Subcutaneous abdominal adipose tissue (tissue), 5 donors: Measurements from ENCODE around the gene CDH22.

Experiments used
- H3K27ac ChIP-seq: one replicate; pipeline ENCODE4 v1.7.0; 2013; ENCODE audit warnings: low read depth, mild to moderate bottlenecking, inconsistent platforms, low read length, moderate library complexity
- H3K27me3 ChIP-seq, 5 donors: one replicate each; pipeline ENCODE4 v1.7.0; 2013; ENCODE audit warnings: low read length in 5 of 5, inconsistent platforms in 1 of 5; ENCODE audit not compliant: control insufficient read depth in 5 of 5, insufficient read depth in 4 of 5
- H3K36me3 ChIP-seq, 5 donors: one replicate each; pipeline ENCODE4 v1.7.0; 2013; ENCODE audit warnings: low read length in 5 of 5; ENCODE audit not compliant: control insufficient read depth in 5 of 5, insufficient read depth in 5 of 5
- H3K4me1 ChIP-seq, 5 donors: one replicate each; pipeline ENCODE4 v1.7.0; 2013; ENCODE audit warnings: low read length in 5 of 5, mild to moderate bottlenecking in 3 of 5, moderate library complexity in 1 of 5; ENCODE audit not compliant: control insufficient read depth in 5 of 5, insufficient read depth in 5 of 5
- H3K4me3 ChIP-seq, 5 donors: one replicate each; pipeline ENCODE4 v1.7.0; 2013; ENCODE audit warnings: low read length in 5 of 5, low read depth in 1 of 5
- H3K9ac ChIP-seq, 5 donors: one replicate each; pipeline ENCODE4 v1.7.0; 2013; ENCODE audit warnings: low read length in 5 of 5, mild to moderate bottlenecking in 4 of 5, moderate library complexity in 3 of 5
- H3K9me3 ChIP-seq, 5 donors: one replicate each; pipeline ENCODE4 v1.7.0; 2013; ENCODE audit warnings: low read length in 5 of 5; ENCODE audit not compliant: control insufficient read depth in 5 of 5
- donor health status: healthy.
- donor health status: healthy.
- donor health status: healthy.
- donor health status: healthy.
- donor health status: healthy.

CDH22 gene

DNA sequence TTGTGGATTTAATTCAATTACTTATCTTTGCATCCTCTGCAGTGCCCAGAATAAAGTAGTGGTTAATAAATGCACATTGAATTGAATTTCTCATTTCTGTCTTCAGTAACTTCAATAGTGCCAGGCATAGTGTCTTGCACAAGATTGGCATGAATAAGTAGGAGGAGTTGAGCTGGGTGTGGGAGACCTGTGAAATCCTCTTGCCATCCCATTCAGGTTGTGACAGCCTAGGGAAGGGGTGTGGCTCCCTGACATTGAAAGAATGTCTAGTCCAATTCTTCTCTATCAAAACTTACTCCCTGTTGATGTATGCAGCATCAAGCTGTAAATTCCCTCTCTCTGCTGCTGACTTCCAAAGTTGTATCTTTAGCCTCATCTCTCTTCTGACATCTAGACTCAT is 73.2 kb downstream of the CDH22 start:
- H3K4me1 ChIP-seq = peaks cover 0 to 1% (median 0%) of the 10 kb centered on the region in 5 donors
- peaks cover 0 to 32% (median 16%) of the 10 kb centered on the region in 5 donors for H3K27me3 ChIP-seq
- H3K4me3 ChIP-seq = no peak overlapping the region
- H3K27ac ChIP-seq = no peak overlapping the region
- H3K9ac ChIP-seq = no peak overlapping the region
- no peaks in the 10 kb centered on the region for H3K9me3 ChIP-seq
- H3K36me3 ChIP-seq = no peaks in the 10 kb centered on the region

DNA sequence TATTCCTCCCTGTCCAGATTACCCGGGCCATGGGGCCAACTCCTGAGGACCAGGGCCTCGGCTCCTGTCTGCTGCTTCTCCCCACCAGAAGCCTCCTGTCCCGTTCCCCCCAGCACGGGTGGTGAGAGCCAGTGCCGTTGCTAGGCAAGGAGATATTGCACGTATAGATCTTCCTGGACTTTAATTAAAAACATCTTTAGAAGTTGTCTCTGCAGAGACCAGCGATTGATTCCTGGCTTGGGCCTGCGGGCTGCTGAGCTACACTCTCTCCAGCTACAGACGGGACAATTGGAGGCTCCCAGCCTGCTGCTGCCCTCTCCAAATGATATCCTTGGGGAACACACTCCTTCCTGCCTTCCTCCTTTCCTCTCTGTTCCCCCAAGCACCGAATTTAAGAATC is 74.6 kb downstream of the CDH22 start:
- Histone ChIP-seq H3K36me3 (no peaks in the 10 kb centered on the region), H3K27me3 (peaks cover 0 to 27% (median 14%) of the 10 kb centered on the region in 5 donors), H3K27ac (no peak overlapping the region), H3K9ac (no peak overlapping the region), H3K4me1 (no peaks in the 10 kb centered on the region), H3K9me3 (no peaks in the 10 kb centered on the region), H3K4me3 (no peak overlapping the region)

DNA sequence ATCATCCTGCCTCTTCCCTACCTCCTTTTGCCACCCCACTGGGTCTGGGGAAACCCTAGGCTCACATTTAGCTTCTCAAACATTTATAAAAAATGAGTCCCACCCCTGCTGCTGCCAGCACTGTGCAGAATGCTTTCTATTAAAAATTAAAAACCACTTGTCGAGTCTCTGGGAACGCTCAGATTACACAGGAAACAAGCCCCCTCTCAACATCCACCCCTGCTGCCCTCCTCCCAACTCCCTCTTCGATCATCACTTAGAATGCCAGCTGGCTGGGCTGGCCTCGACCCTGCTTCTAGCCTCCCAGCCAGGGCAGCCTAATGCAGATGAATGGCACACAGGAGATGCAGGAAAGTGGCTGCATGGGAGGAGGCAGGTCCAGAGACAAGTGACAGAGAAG is 75.8 kb downstream of the CDH22 start:
- no peak overlapping the region for H3K4me3 ChIP-seq
- H3K9ac ChIP-seq = no peak overlapping the region
- no peaks in the 10 kb centered on the region for H3K4me1 ChIP-seq
- H3K27ac ChIP-seq = no peak overlapping the region
- H3K36me3 ChIP-seq = no peaks in the 10 kb centered on the region
- H3K9me3 ChIP-seq = peaks cover 0 to under 1% (median 0%) of the 10 kb centered on the region in 5 donors
- peaks cover 0 to 26% (median 15%) of the 10 kb centered on the region in 5 donors for H3K27me3 ChIP-seq

DNA sequence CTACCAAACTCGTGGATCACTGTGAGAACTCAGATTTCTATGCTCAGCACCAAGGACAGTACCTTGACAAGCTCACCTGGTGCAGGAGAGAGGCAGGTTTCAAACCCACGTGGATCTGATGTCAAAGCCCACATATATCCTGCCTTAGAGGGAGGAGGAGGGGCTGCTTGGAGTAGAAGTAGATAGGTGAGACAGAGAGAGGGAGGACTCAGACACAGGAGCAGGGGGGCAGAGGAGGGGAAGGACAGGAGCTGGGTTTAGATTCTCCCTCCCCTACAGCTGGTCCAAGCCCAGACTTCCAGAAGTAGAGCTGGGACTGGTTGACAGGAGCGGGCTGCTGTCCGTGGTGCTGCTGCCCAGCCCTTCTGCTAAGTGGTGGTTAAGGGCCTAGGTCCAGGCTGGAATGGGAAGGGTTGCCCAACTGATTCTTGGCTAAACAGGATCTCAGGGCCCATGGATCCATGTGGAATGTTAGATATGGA is 77.5 kb downstream of the CDH22 start:
- Histone ChIP-seq H3K27me3 (peaks cover 3 to 30% (median 23%) of the 10 kb centered on the region in 5 donors), H3K36me3 (no peaks in the 10 kb centered on the region), H3K27ac (no peak overlapping the region), H3K9ac (no peak overlapping the region), H3K9me3 (peaks cover 0 to 2% (median 0%) of the 10 kb centered on the region in 5 donors), H3K4me3 (no peak overlapping the region), H3K4me1 (no peaks in the 10 kb centered on the region)

DNA sequence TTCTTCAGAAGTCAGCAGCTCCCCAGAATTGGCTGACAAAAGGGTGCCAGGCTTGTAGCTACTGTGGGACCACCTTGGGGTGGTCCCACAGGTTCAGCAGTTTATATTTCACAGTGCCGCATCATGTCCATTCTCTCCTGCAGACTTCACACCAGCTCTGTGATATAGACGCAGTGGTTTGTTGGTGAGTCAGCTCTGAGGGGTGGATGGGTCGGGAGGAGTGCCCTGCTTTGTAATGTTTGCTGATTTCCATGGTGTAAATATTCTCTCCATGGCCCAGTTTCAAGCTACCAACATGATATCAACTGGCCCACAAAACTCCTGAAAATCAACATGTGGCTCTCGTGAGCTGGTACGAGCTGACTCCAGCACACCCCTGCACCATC is 78.2 kb downstream of the CDH22 start:
- Histone ChIP-seq H3K9me3 (peaks cover 0 to 2% (median 0%) of the 10 kb centered on the region in 5 donors), H3K36me3 (no peaks in the 10 kb centered on the region), H3K27ac (no peak overlapping the region), H3K9ac (no peak overlapping the region), H3K4me3 (no peak overlapping the region), H3K27me3 (peaks cover 3 to 30% (median 23%) of the 10 kb centered on the region in 5 donors), H3K4me1 (no peaks in the 10 kb centered on the region)

DNA sequence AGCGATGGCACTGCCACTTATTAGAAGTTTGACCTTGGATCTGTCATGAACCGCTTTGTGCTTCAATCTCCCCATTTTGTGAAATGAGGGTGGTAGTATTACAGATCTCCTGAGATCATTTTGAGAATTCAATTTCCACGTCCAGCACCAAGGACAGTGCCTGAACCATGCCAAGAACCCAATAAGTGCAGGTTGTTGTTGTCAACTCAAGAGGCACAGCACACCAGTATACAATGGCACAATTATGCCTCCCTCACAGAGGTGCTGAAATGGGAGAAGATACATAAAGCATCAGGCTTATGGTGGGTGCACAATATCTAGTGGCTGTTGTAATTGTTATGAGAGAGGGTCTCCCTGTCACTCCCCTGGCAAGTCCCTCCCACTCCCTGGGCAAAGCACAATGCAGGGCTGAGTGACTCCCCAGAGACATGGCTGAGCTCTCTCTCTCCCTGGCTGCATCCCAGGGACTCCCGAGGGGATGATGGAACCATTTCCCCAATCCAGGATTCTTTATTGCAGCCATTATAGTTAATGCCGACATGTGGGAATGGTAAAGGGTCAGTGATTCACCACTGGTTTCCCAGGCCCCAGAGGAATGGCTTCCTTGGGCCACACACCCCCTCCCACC is 78.7 kb downstream of the CDH22 start:
- peaks cover 3 to 32% (median 24%) of the 10 kb centered on the region in 5 donors for H3K27me3 ChIP-seq

DNA sequence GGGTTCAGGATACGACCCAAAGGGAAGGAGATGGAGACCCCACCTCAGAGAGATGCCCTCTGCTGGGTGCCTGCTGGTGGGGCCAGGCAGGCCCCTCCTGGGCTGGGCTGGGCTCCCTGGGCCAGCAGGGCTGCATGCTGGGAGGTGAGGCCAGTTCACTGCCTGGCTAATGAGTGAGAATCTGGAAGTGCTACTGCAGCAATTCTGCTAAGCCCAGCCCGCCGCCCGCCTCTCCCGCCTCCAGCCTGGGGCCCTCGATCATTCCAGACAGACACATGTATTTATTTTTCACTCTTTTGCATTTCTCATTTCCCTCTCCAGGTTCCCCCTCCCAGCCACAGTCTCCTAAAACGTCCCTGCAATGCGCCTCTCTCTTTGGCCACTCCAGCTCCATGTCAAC is 79.6 kb downstream of the CDH22 start:
- Histone ChIP-seq H3K4me3 (no peak overlapping the region), H3K27ac (no peak overlapping the region), H3K9ac (no peak overlapping the region), H3K4me1 (no peaks in the 10 kb centered on the region), H3K27me3 (peaks cover 6 to 38% (median 27%) of the 10 kb centered on the region in 5 donors), H3K36me3 (no peaks in the 10 kb centered on the region), H3K9me3 (peaks cover 0 to 2% (median 0%) of the 10 kb centered on the region in 5 donors)

More for the DNA sequence above, 78.7 kb downstream of the CDH22 start:
- Histone ChIP-seq H3K4me1 (no peaks in the 10 kb centered on the region), H3K9me3 (peaks cover 0 to 2% (median 0%) of the 10 kb centered on the region in 5 donors), H3K4me3 (no peak overlapping the region), H3K36me3 (no peaks in the 10 kb centered on the region), H3K27ac (no peak overlapping the region), H3K9ac (no peak overlapping the region)

DNA sequence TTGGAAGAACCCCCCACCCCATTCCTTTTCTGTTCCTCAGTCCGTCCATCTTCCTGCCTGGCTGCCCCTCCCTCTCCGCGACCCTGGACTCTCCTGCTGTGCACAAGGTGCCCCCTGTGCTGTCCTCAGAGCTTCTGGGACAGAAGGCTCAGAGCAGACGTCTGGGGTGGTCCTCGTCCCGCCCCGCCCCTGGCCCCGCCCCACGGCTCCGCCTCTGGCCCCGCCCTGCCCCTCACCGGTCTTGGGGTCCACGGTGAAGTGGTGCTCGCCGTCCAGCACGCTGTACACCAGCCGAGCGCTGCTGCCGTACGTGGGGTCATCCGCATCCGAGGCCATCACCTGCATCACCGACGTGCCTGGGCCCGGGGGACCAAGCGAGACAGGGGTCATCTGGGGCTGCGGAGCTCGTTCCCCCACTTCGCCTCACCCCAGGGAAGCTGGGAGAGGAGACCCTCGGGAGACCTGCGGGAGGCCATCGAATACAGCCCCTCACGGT is 81.0 kb downstream of the CDH22 start:
- Histone ChIP-seq H3K4me3 (no peak overlapping the region), H3K9ac (no peak overlapping the region), H3K9me3 (peaks cover 0 to 2% (median 0%) of the 10 kb centered on the region in 5 donors), H3K4me1 (no peaks in the 10 kb centered on the region), H3K36me3 (no peaks in the 10 kb centered on the region), H3K27ac (no peak overlapping the region), H3K27me3 (peaks cover 6 to 34% (median 27%) of the 10 kb centered on the region in 5 donors)

DNA sequence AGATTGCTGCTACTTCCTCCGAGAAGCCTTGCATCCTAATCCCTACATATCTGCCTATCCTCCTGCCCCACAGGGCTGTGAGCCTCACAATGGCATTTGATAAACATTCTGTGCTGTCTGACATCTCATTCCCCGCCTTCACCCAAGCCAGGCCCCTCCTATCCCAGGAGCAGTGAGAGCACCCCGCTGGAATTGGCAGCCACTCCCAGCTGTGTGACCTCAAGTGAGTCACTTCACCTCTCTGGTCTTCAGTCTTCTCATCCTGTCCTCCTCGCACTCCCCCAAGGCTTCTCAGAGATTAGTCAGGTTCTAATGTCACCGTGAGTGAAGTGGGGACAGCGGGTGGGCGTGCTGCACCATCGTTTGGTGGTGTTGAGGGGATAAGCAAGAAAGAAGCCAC is 81.7 kb downstream of the CDH22 start:
- no peaks in the 10 kb centered on the region for H3K4me1 ChIP-seq
- H3K9me3 ChIP-seq = peaks cover 0 to 2% (median 0%) of the 10 kb centered on the region in 5 donors
- no peak overlapping the region for H3K4me3 ChIP-seq
- H3K27me3 ChIP-seq = peaks cover 6 to 34% (median 27%) of the 10 kb centered on the region in 5 donors
- no peak overlapping the region for H3K27ac ChIP-seq
- no peaks in the 10 kb centered on the region for H3K36me3 ChIP-seq
- H3K9ac ChIP-seq = no peak overlapping the region

DNA sequence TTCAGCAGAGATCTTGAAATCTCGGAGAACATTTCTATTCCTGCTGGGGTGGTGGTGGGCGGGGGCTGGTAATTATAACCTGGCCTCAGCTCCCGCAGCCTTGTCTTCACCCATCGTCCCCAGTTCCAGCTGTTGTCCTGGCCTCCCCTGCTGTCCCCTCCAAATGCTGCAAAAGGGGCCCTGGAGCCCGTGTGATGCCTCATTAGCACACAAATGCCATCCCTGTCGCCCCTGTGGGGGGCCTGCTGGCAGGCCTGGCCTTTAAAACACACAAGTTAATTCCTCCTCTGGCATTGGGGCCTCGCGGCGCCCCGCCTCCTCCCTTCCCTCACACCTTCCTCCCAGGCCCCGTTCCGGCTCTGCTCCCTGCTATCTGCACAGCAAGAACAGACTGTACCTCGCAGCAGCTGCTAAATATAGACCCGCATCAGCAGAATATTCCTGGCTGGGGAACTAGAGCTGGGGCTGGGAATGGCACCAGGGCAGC is 85.7 kb downstream of the CDH22 start:
- no peak overlapping the region for H3K9ac ChIP-seq

More for the DNA sequence above, 85.7 kb downstream of the CDH22 start:
- no peak overlapping the region for H3K27ac ChIP-seq
- H3K27me3 ChIP-seq = peaks cover 9 to 22% (median 16%) of the 10 kb centered on the region in 5 donors
- H3K9me3 ChIP-seq = peaks cover 0 to 2% (median 0%) of the 10 kb centered on the region in 5 donors
- no peaks in the 10 kb centered on the region for H3K4me1 ChIP-seq
- H3K4me3 ChIP-seq = no peak overlapping the region
- no peaks in the 10 kb centered on the region for H3K36me3 ChIP-seq
